ENCODE measurements around the gene NPS. TPM values are rescaled to one million over a fixed set of nuclear protein-coding genes. Genes with fewer than 3 reads are reported as not detected.

NPS gene, protein sequence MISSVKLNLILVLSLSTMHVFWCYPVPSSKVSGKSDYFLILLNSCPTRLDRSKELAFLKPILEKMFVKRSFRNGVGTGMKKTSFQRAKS
- total RNA-seq = not detected
- long read RNA-seq, donor 1 = 0 reads
- long read RNA-seq, donor 2 = 0 reads

DNA sequence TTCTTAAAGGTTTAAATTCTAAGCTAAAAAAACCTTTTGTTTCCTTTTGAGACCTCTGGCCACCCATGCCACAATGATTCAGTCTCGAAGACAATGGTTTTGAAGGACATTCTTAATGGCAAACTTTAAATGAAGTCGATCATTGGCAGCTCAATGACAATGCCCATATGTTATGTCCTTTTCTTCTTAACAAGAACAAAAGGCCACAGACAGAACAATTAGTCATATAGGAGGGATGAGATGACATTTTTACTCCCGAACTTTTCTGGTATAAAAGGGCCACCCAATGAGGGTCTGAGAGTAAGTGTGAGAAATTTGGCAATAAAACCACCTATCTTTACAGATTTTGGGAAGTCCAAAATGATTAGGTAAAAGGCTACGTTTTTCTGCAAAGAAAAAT is at the start of gene NPS:
Gene NPS (plus strand): TSS at position 301 of the 400 bp plus-strand sequence. CDS start 60 bp downstream, at position 361.
- ATAC-seq = no peak
- no peak within 1 kb of the TSS for H3K4me3 ChIP-seq
- intact Hi-C loops (cut with DNase I, micrococcal nuclease) = no loop called here

DNA sequence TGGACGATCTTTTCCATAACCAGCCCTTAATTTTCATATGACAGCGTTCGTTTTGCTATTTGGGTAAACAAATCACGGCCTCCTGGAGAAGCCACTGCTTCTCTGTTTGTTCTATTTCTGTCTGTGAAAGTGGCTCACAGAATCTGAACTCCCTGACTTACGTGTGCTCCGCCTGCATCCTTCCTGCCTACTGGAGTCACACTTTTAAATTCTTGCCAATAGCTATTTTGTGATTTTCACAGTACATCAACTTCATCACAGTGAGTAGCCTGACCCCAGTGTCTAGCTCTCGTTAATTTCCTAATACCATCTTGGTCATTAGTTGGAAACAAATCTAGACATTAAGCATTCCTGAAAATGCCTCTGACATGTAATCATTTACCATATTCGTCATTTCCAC is 49.0 kb upstream of the NPS start:
- intact Hi-C loops (cut with DNase I, micrococcal nuclease) = no loop called here
- TF ChIP-seq CTCF (IDR thresholded peaks at IDR 0.05) = no peak
- ATAC-seq (no peak), DNase-seq (no peak)
- Histone ChIP-seq H3K9me3 (no peaks in the 10 kb centered on the region), H3K36me3 (ENCODE audit: low read depth) (no peaks in the 10 kb centered on the region), H3K4me1 (ENCODE audit: low read depth) (no peaks in the 10 kb centered on the region), H3K4me3 (no peak overlapping the region)

More for the DNA sequence above, at the start of gene NPS:
- TF ChIP-seq CTCF (IDR thresholded peaks at IDR 0.05) = no peak
- H3K9me3 ChIP-seq = peaks cover 8% of the 10 kb centered on the region
- no peaks in the 10 kb centered on the region for H3K36me3 ChIP-seq (ENCODE audit: low read depth)
- DNase-seq = no peak
- H3K4me1 ChIP-seq (ENCODE audit: low read depth) = no peaks in the 10 kb centered on the region

DNA sequence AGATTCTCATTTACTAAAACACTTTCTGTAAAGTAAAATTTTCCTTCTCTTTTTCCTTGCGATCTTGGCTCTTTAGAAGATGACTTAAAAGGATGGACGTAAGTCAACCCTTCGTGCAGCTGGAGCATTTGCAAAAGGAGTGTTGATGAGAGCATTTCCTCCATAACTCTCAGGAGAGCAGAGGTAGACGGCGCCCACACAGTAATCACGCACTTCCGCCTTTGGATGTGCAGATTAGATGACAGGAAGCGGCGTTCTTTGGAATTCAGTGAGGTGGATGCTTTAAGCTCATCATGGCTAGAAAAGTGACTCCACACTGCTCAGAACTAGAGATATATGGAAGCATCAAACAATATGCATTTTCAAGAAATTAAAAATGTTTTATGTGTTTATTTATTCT is 43.0 kb upstream of the NPS start:
- Histone ChIP-seq H3K36me3 (ENCODE audit: low read depth) (no peaks in the 10 kb centered on the region), H3K4me1 (ENCODE audit: low read depth) (no peaks in the 10 kb centered on the region), H3K4me3 (no peak overlapping the region), H3K9me3 (no peaks in the 10 kb centered on the region)
- intact Hi-C loops (cut with DNase I, micrococcal nuclease) = no loop called here
- no peak for ATAC-seq
- no peak for TF ChIP-seq CTCF (IDR thresholded peaks at IDR 0.05)
- DNase-seq = no peak

DNA sequence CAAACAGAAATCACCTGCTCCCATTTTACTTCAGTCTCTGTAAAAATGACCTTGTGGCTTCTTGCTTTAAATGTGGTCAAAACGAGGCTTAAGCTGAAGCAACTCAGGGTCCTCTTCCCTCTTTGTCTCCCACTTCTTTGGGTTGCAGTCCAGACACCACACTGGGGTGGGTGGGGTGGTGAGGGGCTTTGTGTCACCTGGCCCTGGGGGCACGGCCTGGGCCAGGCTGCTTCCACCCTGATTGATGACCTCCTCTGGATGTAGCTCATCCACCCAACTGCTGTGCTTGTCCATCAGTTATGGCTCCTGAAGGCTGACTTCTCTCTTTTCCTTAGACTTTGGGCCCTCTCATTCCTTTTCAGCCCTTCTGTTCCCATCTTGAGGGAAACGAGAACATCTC is 26.8 kb upstream of the NPS start:
- no peaks in the 10 kb centered on the region for H3K36me3 ChIP-seq (ENCODE audit: low read depth)
- no peaks in the 10 kb centered on the region for H3K9me3 ChIP-seq
- no peak overlapping the region for H3K4me3 ChIP-seq
- no peaks in the 10 kb centered on the region for H3K4me1 ChIP-seq (ENCODE audit: low read depth)
- intact Hi-C loops (cut with DNase I, micrococcal nuclease) = no loop called here
- DNase-seq = no peak
- ATAC-seq = no peak
- TF ChIP-seq CTCF (IDR thresholded peaks at IDR 0.05) = no peak

DNA sequence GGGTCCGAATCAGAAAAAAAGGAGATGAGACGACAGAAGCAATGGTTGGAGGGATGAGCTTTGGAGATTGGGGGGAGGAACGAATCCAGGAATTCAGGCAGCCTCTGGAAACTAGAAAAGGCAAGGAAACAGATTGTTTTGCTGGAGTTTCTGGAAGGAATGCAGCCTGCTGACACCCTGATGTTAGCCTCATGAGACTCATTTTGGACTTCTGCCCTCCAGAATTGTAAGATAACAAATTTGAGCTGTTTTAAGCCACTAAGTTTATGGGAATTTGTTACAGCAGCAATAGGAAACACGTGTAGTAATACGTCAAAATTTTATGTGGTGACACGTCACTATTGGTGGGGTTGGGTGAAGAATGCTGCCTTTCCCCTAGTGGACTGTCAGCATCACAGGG is 25.6 kb upstream of the NPS start:
- TF ChIP-seq CTCF (IDR thresholded peaks at IDR 0.05) = no peak
- Histone ChIP-seq H3K4me1 (ENCODE audit: low read depth) (no peaks in the 10 kb centered on the region), H3K36me3 (ENCODE audit: low read depth) (no peaks in the 10 kb centered on the region), H3K9me3 (no peaks in the 10 kb centered on the region), H3K4me3 (no peak overlapping the region)
- intact Hi-C loops (cut with DNase I, micrococcal nuclease) = no loop called here
- DNase-seq (no peak), ATAC-seq (no peak)

GRCh38 chr10:127524229-127524628 is 24.9 kb upstream of the NPS start:
- ATAC-seq (no peak), DNase-seq (no peak)
- no peak overlapping the region for H3K4me3 ChIP-seq
- no peak for TF ChIP-seq CTCF (IDR thresholded peaks at IDR 0.05)
- H3K9me3 ChIP-seq = no peaks in the 10 kb centered on the region
- H3K4me1 ChIP-seq (ENCODE audit: low read depth) = no peaks in the 10 kb centered on the region
- H3K36me3 ChIP-seq (ENCODE audit: low read depth) = no peaks in the 10 kb centered on the region
- intact Hi-C loops (cut with DNase I, micrococcal nuclease) = no loop called here

All from mucosa of descending colon (tissue), 3 donors.